ENCODE measurements around the gene ICAM4.
A peak's percentile ranks its signal among the peaks of the same experiment; 100 is the strongest.
"Not testable (repeated sequence)": the region's sequence is repeated elsewhere in the genome, so short reads cannot be mapped to it uniquely, and the experiment has no call there.

ICAM4 gene

DNA sequence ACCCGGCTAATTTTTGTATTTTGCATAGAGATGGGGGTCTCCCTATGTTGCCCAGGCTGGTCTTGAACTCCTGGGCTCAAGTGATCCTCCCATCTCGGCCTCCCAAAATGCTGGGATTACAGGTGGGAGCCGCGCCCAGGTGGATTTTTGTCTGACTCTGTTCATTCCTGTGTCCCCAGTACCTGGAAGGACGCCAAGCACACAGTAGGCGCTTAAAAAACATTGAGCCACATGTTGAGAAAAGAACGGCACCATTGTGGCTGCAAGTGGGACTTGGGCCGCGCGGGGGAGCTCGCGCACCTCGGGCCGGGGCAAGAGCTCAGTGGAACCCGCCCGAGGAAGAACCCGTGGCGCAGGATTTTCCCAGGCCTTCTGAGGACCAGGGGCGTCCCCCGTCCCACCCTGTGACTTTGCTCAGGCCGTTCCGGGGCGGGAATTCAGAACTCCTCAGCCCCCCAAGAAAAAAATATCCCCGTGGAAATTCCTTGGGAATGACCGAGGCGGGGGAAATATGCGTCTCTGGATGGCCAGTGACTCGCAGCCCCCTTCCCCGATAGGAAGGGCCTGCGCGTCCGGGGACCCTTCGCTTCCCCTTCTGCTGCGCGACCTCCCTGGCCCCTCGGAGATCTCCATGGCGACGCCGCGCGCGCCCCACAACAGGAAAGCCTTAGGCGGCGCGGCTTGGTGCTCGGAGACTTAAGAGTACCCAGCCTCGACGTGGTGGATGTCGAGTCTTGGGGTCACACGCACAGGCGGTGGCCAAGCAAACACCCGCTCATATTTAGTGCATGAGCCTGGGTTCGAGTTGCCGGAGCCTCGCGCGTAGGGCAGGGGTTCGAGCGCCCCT, 17.2 kb upstream of the ICAM4 start:
- DNase-seq, result peak; percentile 65

DNA sequence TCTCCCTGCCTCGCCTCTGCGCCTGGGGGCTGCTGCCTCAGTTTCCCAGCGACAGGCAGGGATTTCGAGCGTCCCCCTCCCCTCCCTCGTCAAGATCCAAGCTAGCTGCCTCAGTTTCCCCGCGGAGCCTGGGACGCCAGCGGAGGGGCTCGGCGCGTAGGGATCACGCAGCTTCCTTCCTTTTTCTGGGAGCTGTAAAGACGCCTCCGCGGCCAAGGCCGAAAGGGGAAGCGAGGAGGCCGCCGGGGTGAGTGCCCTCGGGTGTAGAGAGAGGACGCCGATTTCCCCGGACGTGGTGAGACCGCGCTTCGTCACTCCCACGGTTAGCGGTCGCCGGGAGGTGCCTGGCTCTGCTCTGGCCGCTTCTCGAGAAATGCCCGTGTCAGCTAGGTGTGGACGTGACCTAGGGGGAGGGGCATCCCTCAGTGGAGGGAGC, 16.6 kb upstream of the ICAM4 start:
- no peak for DNase-seq

DNA sequence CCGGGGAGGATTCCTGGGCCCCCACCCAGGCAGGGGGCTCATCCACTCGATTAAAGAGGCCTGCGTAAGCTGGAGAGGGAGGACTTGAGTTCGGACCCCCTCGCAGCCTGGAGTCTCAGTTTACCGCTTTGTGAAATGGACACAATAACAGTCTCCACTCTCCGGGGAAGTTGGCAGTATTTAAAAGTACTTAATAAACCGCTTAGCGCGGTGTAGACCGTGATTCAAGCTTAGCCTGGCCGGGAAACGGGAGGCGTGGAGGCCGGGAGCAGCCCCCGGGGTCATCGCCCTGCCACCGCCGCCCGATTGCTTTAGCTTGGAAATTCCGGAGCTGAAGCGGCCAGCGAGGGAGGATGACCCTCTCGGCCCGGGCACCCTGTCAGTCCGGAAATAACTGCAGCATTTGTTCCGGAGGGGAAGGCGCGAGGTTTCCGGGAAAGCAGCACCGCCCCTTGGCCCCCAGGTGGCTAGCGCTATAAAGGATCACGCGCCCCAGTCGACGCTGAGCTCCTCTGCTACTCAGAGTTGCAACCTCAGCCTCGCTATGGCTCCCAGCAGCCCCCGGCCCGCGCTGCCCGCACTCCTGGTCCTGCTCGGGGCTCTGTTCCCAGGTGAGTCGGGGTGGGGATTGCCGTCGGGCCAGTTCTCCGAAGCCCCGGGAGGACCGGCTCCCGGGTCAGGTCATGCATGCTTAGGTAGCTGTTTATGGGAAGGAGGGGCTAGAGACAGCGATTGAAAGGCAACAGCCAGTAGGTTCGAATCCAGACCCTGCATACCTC, 15.9 kb upstream of the ICAM4 start, which contains the start of gene ICAM1:
Gene ICAM1, plus strand, starts transcription at position 505 of the 779 bp plus-strand sequence. Its CDS starts 40 bp downstream, at position 545.
- peak; percentile 43 for DNase-seq

GRCh38 chr19:10271543-10272086, 15.1 kb upstream of the ICAM4 start:
- DNase-seq, result no peak

DNA sequence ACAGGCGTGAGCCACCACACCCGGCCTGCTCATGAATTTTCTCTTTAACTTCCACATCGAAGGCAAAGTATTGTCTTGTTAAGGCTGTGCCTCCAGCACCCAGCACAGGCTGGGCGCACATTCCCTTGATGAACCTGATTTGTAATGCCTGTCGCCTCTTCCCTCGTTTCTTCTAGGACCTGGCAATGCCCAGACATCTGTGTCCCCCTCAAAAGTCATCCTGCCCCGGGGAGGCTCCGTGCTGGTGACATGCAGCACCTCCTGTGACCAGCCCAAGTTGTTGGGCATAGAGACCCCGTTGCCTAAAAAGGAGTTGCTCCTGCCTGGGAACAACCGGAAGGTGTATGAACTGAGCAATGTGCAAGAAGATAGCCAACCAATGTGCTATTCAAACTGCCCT, 12.2 kb upstream of the ICAM4 start:
- DNase-seq, result no peak

GRCh38 chr19:10277795-10278589, 8.8 kb upstream of the ICAM4 start:
- no peak for DNase-seq

GRCh38 chr19:10278935-10279334, 7.8 kb upstream of the ICAM4 start:
- DNase-seq, result no peak

GRCh38 chr19:10279737-10280442, 6.9 kb upstream of the ICAM4 start:
- no peak for DNase-seq

- not testable (repeated sequence) for DNase-seq
Measured at GRCh38 chr19:10282043-10282442, 4.7 kb upstream of the ICAM4 start.

DNA sequence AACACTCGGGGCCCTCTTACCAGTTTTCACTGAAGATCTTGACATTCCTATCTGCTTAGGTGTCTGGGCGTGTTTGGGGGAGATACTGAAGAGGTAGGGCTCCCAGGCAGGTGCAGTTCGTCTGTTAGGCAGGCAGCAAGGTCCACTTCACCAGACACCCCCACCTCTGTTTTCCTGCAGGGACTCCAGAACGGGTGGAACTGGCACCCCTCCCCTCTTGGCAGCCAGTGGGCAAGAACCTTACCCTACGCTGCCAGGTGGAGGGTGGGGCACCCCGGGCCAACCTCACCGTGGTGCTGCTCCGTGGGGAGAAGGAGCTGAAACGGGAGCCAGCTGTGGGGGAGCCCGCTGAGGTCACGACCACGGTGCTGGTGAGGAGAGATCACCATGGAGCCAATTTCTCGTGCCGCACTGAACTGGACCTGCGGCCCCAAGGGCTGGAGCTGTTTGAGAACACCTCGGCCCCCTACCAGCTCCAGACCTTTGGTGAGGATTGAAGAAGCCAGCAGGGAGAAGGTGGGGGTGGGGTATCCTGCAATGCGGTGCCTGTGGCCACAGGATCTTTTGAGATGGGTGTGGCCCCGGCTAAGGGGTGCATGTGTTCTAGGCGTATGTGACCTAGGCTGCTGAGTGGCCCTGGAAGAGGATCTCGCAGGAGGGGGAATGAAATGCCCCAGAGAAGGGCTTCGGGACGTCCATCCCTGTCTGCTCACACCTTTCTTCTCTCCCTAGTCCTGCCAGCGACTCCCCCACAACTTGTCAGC, 3.3 kb upstream of the ICAM4 start:
- no peak for DNase-seq

- DNase-seq, result no peak
Measured at GRCh38 chr19:10284065-10284959, 2.4 kb upstream of the ICAM4 start.

GRCh38 chr19:10284960-10285278, 1.8 kb upstream of the ICAM4 start:
- DNase-seq, result no peak

DNA sequence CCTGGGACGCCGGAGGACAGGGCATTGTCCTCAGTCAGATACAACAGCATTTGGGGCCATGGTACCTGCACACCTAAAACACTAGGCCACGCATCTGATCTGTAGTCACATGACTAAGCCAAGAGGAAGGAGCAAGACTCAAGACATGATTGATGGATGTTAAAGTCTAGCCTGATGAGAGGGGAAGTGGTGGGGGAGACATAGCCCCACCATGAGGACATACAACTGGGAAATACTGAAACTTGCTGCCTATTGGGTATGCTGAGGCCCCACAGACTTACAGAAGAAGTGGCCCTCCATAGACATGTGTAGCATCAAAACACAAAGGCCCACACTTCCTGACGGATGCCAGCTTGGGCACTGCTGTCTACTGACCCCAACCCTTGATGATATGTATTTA, 1.4 kb upstream of the ICAM4 start:
- no peak for DNase-seq

GRCh38 chr19:10288662-10289166, 2.0 kb downstream of the ICAM4 start:
- peak; percentile 55 for DNase-seq

- DNase-seq, result peak; percentile 47
Measured at GRCh38 chr19:10289167-10289835, 2.5 kb downstream of the ICAM4 start.

- DNase-seq, result no peak
Measured at GRCh38 chr19:10289836-10290356, 3.1 kb downstream of the ICAM4 start, which contains the start of gene ICAM5. TSS of gene ICAM5 (plus strand) at chr19:10289952. CDS start at chr19:10290044, 92 bp downstream.

GRCh38 chr19:10290357-10290875, 3.7 kb downstream of the ICAM4 start:
- no peak for DNase-seq

- DNase-seq, result peak; percentile 52
Measured at GRCh38 chr19:10290876-10291553, 4.3 kb downstream of the ICAM4 start.

Measured in fibroblast of skin of back (primary cell).